Cardiac muscle cell (in vitro differentiated cells and primary cell): ENCODE data around the gene C2CD4A. TPM values are rescaled to one million over a fixed set of nuclear protein-coding genes. Genes with fewer than 3 reads are reported as not detected.
"Not testable (repeated sequence)": the region's sequence is repeated elsewhere in the genome, so short reads cannot be mapped to it uniquely, and the experiment has no call there.

Experiments
- DNase-seq, 2 donors: peaks; one replicate each; pipeline versions ENCODE4 v3.0.0 to v3.0.0-alpha.2; 2010 to 2017; ENCODE audit warnings: low read depth in 1 of 2, low spot score in 1 of 2
- H3K27ac ChIP-seq: fragments of 200-600 bp; sonication (generic); 2 replicates; pipeline ENCODE4 v1.5.1; 2016
- H3K27me3 ChIP-seq: fragments of 200-600 bp; sonication (generic); 2 replicates; pipeline ENCODE4 v1.6.0; 2016; ENCODE audit warnings: control low read depth
- H3K36me3 ChIP-seq: fragments of 200-600 bp; sonication (generic); 2 replicates; pipeline ENCODE4 v1.5.1; 2016; ENCODE audit warnings: control low read depth
- H3K4me1 ChIP-seq: fragments of 200-600 bp; sonication (generic); 2 replicates; pipeline ENCODE4 v1.8.1; 2017; ENCODE audit warnings: low read depth, mild to moderate bottlenecking, mixed run types
- H3K4me3 ChIP-seq: fragments of 200-600 bp; sonication (generic); 2 replicates; pipeline ENCODE4 v1.5.1; 2016; ENCODE audit warnings: mild to moderate bottlenecking
- H3K9me3 ChIP-seq: fragments of 200-600 bp; sonication (generic); 2 replicates; pipeline ENCODE4 v1.5.1; 2017; ENCODE audit warnings: low read depth, mild to moderate bottlenecking, control low read depth
- polyA plus RNA-seq: library from polyadenylated mRNA; unstranded; fragments of >200 nt; fragmentation: Nextera tagmentation; extraction: Ambion mirVana; gene quantifications from 2 replicates; pipeline ENCODE4 v1.2.1, GENCODE V29; 2016
- total RNA-seq: library from RNA; depleted of rRNA; stranded (reverse); fragments of >200 nt; gene quantifications from 2 replicates; pipeline ENCODE4 v1.2.3, GENCODE V29; 2016
- TF ChIP-seq, protein P1 (sequence below): IDR thresholded peaks from 2 replicates; pipeline ENCODE4 v1.5.1; 2012; ENCODE audit warnings: low read depth, mild to moderate bottlenecking, low read length

C2CD4A gene
- total and polyA plus RNA-seq, 2 experiments from 2014 or later: not detected

- DNase-seq: no peak
- Histone ChIP-seq H3K36me3 (peaks cover 6% of the 10 kb centered on the region), H3K4me1 (no peaks in the 10 kb centered on the region), H3K4me3 (no peak overlapping the region), H3K9me3 (no peaks in the 10 kb centered on the region), H3K27me3 (no peaks in the 10 kb centered on the region), H3K27ac (no peak overlapping the region)
- TF ChIP-seq, protein P1, sequence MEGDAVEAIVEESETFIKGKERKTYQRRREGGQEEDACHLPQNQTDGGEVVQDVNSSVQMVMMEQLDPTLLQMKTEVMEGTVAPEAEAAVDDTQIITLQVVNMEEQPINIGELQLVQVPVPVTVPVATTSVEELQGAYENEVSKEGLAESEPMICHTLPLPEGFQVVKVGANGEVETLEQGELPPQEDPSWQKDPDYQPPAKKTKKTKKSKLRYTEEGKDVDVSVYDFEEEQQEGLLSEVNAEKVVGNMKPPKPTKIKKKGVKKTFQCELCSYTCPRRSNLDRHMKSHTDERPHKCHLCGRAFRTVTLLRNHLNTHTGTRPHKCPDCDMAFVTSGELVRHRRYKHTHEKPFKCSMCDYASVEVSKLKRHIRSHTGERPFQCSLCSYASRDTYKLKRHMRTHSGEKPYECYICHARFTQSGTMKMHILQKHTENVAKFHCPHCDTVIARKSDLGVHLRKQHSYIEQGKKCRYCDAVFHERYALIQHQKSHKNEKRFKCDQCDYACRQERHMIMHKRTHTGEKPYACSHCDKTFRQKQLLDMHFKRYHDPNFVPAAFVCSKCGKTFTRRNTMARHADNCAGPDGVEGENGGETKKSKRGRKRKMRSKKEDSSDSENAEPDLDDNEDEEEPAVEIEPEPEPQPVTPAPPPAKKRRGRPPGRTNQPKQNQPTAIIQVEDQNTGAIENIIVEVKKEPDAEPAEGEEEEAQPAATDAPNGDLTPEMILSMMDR: no peak
Observed at GRCh38 chr15:62027916-62028315, 38.9 kb upstream of the C2CD4A start.

GRCh38 chr15:62035256-62035924 is 31.4 kb upstream of the C2CD4A start:
- H3K4me3 ChIP-seq: no peak overlapping the region
- no peaks in the 10 kb centered on the region for H3K4me1 ChIP-seq
- H3K36me3 ChIP-seq: peaks cover 6% of the 10 kb centered on the region
- peak in 1 of 2 donors; percentile 56 for DNase-seq
- no peak overlapping the region for H3K27ac ChIP-seq
- TF ChIP-seq, protein P1: no peak
- no peaks in the 10 kb centered on the region for H3K9me3 ChIP-seq
- H3K27me3 ChIP-seq: no peaks in the 10 kb centered on the region

DNA sequence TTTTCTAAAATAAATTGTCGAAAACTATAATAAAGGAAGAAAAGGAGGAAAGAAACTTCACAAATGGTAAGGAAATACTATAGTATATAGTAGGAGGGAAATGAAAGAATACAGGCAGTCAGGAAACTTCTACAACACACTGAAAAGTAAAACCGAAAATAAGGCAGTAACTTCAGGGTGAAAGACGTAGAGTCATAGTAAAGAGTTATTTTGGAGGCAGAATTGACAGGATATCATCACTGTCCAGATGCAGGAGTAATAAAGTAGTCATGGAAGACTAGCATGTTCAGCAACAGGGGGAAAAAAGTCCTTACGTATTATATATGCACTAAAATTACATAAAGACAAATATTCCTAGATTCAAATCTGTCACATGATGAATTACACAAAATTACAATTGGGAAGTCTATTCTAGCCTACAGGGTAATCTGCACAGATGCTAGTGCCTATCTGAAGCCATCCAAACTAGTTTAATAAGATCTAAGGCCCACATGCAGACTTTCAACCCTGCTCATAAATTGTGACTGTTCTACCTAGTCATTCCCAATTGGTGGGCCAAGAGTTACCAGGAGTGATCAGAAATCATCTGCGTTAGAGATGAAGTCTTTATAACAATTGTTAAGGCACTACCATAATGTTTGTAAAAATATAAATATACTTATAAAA is 20.6 kb upstream of the C2CD4A start:
- Histone ChIP-seq H3K9me3 (no peaks in the 10 kb centered on the region), H3K4me1 (no peaks in the 10 kb centered on the region), H3K4me3 (no peak overlapping the region), H3K27ac (no peak overlapping the region), H3K27me3 (no peaks in the 10 kb centered on the region), H3K36me3 (no peaks in the 10 kb centered on the region)
- no peak for DNase-seq
- TF ChIP-seq, protein P1: no peak

GRCh38 chr15:62047282-62047827 is 19.4 kb upstream of the C2CD4A start:
- Histone ChIP-seq H3K9me3 (no peaks in the 10 kb centered on the region), H3K4me3 (no peak overlapping the region)
- TF ChIP-seq, protein P1: no peak

GRCh38 chr15:62048254-62048653 is 18.5 kb upstream of the C2CD4A start:
- DNase-seq, H3K4me3 ChIP-seq, H3K9me3 ChIP-seq: not testable (repeated sequence)

More at GRCh38 chr15:62047282-62047827, 19.4 kb upstream of the C2CD4A start:
- H3K27ac ChIP-seq: no peak overlapping the region
- no peaks in the 10 kb centered on the region for H3K27me3 ChIP-seq
- no peaks in the 10 kb centered on the region for H3K4me1 ChIP-seq
- H3K36me3 ChIP-seq: no peaks in the 10 kb centered on the region
- DNase-seq: no peak

DNA sequence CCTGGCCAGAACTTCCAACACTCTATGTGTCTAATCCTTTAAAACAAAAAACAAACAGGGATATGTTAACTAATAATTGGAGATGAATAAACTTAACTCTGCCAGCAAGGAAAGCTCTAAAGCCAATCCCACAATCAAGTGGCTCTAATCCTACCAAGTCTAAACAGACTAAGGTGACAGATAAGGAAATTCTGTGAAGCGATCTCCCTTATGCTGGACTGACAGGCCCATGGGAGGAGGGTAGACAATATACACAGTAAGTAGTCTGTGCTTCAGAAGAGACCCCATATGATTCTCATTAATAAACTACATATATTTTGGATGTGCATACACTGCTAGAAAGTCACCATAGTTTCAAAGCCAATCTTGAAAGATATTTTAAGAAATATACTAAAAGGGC is 16.7 kb upstream of the C2CD4A start:
- no peak overlapping the region for H3K27ac ChIP-seq
- DNase-seq: no peak
- no peaks in the 10 kb centered on the region for H3K27me3 ChIP-seq
- no peaks in the 10 kb centered on the region for H3K9me3 ChIP-seq
- no peaks in the 10 kb centered on the region for H3K36me3 ChIP-seq
- H3K4me3 ChIP-seq: no peak overlapping the region
- peaks cover 17% of the 10 kb centered on the region for H3K4me1 ChIP-seq
- TF ChIP-seq, protein P1: no peak

More at GRCh38 chr15:62048254-62048653, 18.5 kb upstream of the C2CD4A start:
- not testable (repeated sequence) for H3K36me3 ChIP-seq, H3K27ac ChIP-seq, H3K4me1 ChIP-seq, H3K27me3 ChIP-seq
